Lower lobe of right lung (tissue), 2 donors: ENCODE measurements around the gene CRLF3. TPM values are rescaled to one million over a fixed set of nuclear protein-coding genes. Genes with fewer than 3 reads are reported as not detected.
"Not testable (repeated sequence)": the region's sequence is repeated elsewhere in the genome, so short reads cannot be mapped to it uniquely, and the experiment has no call there.

ENCODE experiments used
- ATAC-seq, 2 donors: fragments of 200-7000 bp; cut with Tn5 transposase; one replicate each; pipeline ENCODE4 v1.9.1; 2020 to 2022; ENCODE audit warnings: mild to moderate bottlenecking in 2 of 2, moderate library complexity in 2 of 2
- DNase-seq: peaks from one replicate; pipeline ENCODE4 v3.0.0-alpha.2; 2020
- H3K27ac ChIP-seq: fragments of 200-600 bp; one replicate; pipeline ENCODE4 v1.8.0; 2022
- H3K27me3 ChIP-seq: fragments of 200-600 bp; one replicate; pipeline ENCODE4 v1.8.0; 2022; ENCODE audit warnings: low read depth
- H3K36me3 ChIP-seq: fragments of 200-600 bp; one replicate; pipeline ENCODE4 v1.8.0; 2022; ENCODE audit warnings: mild to moderate bottlenecking
- H3K4me1 ChIP-seq: fragments of 200-600 bp; one replicate; pipeline ENCODE4 v1.8.0; 2022
- H3K4me3 ChIP-seq: fragments of 200-600 bp; one replicate; pipeline ENCODE4 v1.8.0; 2022; ENCODE audit warnings: mild to moderate bottlenecking
- H3K9me3 ChIP-seq: fragments of 200-600 bp; one replicate; pipeline ENCODE4 v1.8.0; 2022
- intact Hi-C: fragments of 100-400 bp; cut with DNase I; formaldehyde crosslinking; loops from one replicate; pipeline ENCODE4 v1.11.0; 2022
- total RNA-seq: library from RNA; stranded (reverse); fragmentation: NEBNext Ultra II Directional; extraction: Animal tissue kit (Norgen Biotek cat#: 25700); gene quantifications from one replicate; pipeline ENCODE4 v1.2.1, GENCODE V29; 2021
- donor health status: DM: no; HTN: yes; CAD: no; lungs with severe emphysema.

The CRLF3 gene
- total RNA-seq, 1 donor from 2014 or later: 26.6 TPM

- intact Hi-C loops, H3K27me3 ChIP-seq, DNase-seq, H3K9me3 ChIP-seq, H3K27ac ChIP-seq, ATAC-seq, H3K4me3 ChIP-seq, H3K36me3 ChIP-seq: not testable (repeated sequence)
- H3K4me1 ChIP-seq: peaks cover 13% of the 10 kb centered on the region
Observed at GRCh38 chr17:30735206-30735605, 89.3 kb downstream of the CRLF3 start.

- H3K36me3 ChIP-seq, DNase-seq, intact Hi-C loops, H3K27ac ChIP-seq, H3K27me3 ChIP-seq, ATAC-seq, H3K9me3 ChIP-seq, H3K4me3 ChIP-seq: not testable (repeated sequence)
- peaks cover 13% of the 10 kb centered on the region for H3K4me1 ChIP-seq
Observed at GRCh38 chr17:30734153-30734552, 90.3 kb downstream of the CRLF3 start.

Other genes with a start within 250 kb of the CRLF3 start
- 1.6 TPM for gene ATAD5, start 7.3 kb upstream of the CRLF3 start, total RNA-seq
- 16.3 TPM for gene TEFM, start 81.5 kb upstream of the CRLF3 start, total RNA-seq
- 31.5 TPM for gene ADAP2, start 97.3 kb upstream of the CRLF3 start, total RNA-seq
- 29.2 TPM for gene RNF135, start 146.3 kb upstream of the CRLF3 start, total RNA-seq